HS-5 (cell line): ENCODE results near the gene FUT8.
"Not testable (repeated sequence)": the region's sequence is repeated elsewhere in the genome, so short reads cannot be mapped to it uniquely, and the experiment has no call there.

ENCODE experiments used
- DNase-seq: peaks from one replicate; pipeline ENCODE4 v3.0.0-alpha.2; 2012; ENCODE audit warnings: low read depth

FUT8 gene

DNA sequence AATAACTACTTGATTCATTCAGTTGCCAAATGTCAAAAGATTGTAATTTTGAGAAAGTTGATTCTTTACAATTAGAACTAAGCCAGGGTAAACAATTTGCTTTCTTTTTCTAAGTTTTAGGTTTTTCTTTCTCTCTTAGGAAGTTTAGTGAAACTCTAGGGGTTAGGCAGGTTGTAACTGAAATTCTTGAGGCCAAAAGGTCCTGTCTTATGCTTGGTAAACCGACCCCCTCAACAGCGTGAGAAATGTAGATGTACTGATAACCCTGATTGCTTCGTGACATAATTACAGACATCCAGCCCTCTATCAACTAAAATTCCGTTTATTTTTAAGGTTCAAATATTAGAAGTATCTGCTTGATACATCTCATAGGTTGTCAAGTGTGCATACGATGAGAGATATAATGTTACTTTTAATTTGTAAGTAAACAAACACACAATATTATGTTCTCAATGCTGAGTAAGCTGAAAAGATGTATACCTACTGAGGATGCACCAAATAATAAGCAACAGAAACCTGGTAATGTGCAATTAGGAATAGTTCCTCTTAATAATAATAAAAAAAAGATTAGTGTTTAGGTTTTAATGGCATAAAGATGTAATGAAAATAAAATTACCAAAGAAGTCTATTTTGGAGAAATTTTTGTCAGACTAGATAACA lies 7.2 kb downstream of the FUT8 start:
- no peak for DNase-seq

- DNase-seq, result peak; percentile 72
These were observed 8.9 kb downstream of the FUT8 start for GRCh38 chr14:65421201-65421981.

GRCh38 chr14:65422088-65422834 lies 9.7 kb downstream of the FUT8 start:
- DNase-seq, result no peak

- DNase-seq, result no peak
These were observed 11.5 kb downstream of the FUT8 start for GRCh38 chr14:65423982-65424381.

DNA sequence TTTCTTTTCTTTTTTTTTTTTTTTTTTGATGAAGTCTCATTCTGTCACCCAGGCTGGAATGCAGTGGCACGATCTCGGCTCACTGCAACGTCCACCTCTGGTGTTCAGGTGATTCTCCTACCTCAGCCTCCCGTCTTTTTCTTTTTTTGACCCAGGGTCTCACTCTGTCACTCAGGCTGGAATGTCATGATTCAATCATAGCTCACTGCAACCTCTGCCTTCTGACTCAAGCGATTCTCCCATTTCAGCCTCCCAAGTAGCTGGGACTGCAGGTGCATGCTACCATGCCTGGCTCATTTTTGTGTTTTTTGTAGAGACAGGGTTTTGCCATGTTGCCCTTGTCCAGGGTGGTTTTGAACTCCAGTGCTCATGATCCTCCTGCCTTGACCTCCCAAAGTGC lies 12.0 kb downstream of the FUT8 start:
- DNase-seq, result no peak

DNA sequence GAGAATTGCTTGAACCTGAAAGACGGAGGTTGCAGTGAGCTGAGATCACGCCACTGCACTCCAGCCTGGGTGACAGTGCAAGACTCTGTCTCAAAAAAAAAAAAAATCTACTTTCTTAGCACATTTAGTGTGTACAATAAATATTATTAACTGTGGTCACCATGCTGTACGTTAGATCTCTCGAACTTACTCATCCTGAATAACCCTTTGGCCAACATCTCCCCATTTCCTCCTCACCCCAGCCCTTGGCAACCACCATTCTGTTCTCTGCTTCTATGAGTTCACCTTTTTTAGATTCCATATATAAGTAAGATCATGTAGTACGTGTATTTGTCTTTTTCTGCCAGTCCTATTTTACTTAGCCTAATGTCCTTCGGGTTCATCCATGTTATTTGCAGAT lies 13.4 kb downstream of the FUT8 start:
- no peak for DNase-seq

- DNase-seq, result not testable (repeated sequence)
These were observed 14.4 kb downstream of the FUT8 start for GRCh38 chr14:65426902-65427301.

DNA sequence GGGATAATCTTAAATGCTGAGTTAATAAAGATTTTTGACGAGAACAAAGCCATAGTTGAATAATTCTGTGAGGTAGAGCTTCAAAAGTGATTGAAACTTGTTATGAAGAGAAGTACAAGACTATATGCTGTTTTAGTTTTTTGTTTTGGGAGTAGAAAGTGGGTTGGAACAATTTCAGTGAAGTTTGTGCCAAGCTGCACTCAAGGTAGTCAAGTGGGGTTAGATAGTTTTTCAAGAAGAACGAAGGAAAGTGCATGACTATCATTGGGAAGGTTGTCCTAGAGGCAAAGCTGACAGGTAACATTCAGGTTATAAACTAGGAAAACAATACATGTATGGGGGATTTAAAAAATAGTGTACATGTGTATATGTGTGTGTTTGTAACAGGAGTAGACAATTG lies 16.2 kb downstream of the FUT8 start:
- DNase-seq, result no peak

- DNase-seq, result no peak
These were observed 17.2 kb downstream of the FUT8 start for GRCh38 chr14:65429757-65430156.

DNA sequence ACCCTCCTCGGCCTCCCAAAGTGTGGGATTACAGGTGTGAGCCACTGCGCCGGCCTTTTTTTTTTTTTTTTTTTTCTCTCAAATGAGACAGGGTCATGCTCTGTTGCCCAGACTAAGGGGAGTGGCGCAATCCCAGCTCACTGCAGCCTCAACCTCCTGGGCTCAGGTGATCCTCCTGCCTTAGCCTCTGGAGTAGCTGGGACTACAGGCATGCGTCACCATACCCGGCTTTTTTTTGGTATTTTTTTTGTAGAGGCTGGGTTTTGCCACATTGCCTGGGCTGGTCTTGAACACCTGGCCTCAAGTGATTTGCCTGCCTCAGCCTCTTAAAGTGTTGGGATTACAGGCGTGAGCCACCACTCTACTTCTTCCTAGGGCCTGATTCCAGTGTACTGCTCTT lies 18.7 kb downstream of the FUT8 start:
- DNase-seq, result no peak

- no peak for DNase-seq
These were observed 19.4 kb downstream of the FUT8 start for GRCh38 chr14:65431951-65432350.

GRCh38 chr14:65432361-65432948 lies 19.9 kb downstream of the FUT8 start:
- no peak for DNase-seq

GRCh38 chr14:65433157-65433556 lies 20.6 kb downstream of the FUT8 start:
- DNase-seq, result no peak

GRCh38 chr14:65433646-65434045 lies 21.1 kb downstream of the FUT8 start:
- no peak for DNase-seq

- DNase-seq, result no peak
These were observed 21.8 kb downstream of the FUT8 start for GRCh38 chr14:65434216-65434850.

GRCh38 chr14:65438266-65438933 lies 25.9 kb downstream of the FUT8 start:
- DNase-seq, result no peak

DNA sequence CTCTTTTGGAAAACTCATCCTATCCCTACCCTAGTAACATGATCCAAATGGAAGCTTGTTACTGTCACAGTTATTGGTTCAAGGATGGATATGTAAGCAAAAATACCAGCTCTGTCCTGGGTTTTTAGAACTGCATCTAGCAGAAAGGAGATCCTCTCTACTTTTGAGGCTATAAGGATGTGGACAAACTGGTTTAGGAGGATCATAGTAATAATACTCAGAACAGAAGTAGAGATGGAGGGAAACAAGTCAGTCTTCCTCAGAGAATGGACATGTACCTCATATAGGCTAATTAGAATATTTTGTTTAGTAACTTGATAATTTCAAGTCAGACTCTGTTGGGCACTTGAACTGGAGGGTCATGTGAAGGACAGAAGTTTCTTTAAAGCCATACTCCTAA lies 26.6 kb downstream of the FUT8 start:
- no peak for DNase-seq

GRCh38 chr14:65440230-65440629 lies 27.7 kb downstream of the FUT8 start:
- DNase-seq, result no peak

GRCh38 chr14:65444230-65444629 lies 31.7 kb downstream of the FUT8 start:
- no peak for DNase-seq

- peak; percentile 5 for DNase-seq
These were observed 33.6 kb downstream of the FUT8 start for GRCh38 chr14:65446159-65446558.

DNA sequence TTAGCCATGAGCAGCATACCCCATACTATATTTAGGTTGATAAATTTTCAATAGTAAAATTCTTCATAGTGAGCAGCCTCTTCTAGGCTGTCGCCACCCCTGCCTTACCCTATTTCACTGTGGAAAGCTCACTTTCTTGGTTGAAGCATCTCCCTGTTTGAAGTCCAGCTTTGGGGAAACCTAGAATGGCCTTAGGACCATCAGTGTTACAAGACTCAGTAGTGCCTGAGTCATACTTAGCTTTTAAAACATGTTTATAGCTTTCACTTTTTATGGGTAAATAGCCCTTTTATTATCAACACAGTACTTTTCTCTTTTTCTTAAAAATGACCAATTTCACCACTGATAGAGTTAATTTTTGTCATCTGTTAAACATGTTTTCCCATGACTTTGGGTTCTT lies 37.1 kb downstream of the FUT8 start:
- DNase-seq, result no peak
